Erythroblast (primary cell): ENCODE measurements around the gene PDAP1.

Experiments
- GATA1 ChIP-seq: IDR thresholded peaks from 2 replicates; pipeline ENCODE4 v1.6.1; 2011; ENCODE audit warnings: low read depth, mild to moderate bottlenecking, control low read depth, low read length, moderate library complexity
- POLR2A ChIP-seq: IDR thresholded peaks from 2 replicates; pipeline ENCODE4 v1.6.1; 2011; ENCODE audit warnings: mild to moderate bottlenecking, low read length

GRCh38 chr7:99404235-99404976 lies 4.0 kb downstream of the PDAP1 start:
- TF ChIP-seq POLR2A = no peak
- no peak for TF ChIP-seq GATA1
